H9 (cell line): Measurements from ENCODE around the gene CREB1. TPM values are rescaled to one million over a fixed set of nuclear protein-coding genes. Genes with fewer than 3 reads are reported as not detected.

ENCODE experiments used
- DNase-seq: peaks from one replicate; pipeline ENCODE4 v3.0.0-alpha.2; 2017
- H2AFZ ChIP-seq: one replicate; pipeline ENCODE4 v1.6.1; 2013; ENCODE audit warnings: mild to moderate bottlenecking, low read length, control low read depth, moderate library complexity
- H2AK5ac ChIP-seq: 2 replicates; pipeline ENCODE4 v1.6.1; 2013; ENCODE audit warnings: low read length, control low read depth, mixed read lengths; ENCODE audit not compliant: insufficient read length
- H2BK120ac ChIP-seq: one replicate; pipeline ENCODE4 v1.6.1; 2013; ENCODE audit warnings: low read depth, mild to moderate bottlenecking, low read length, control low read depth, inconsistent platforms; ENCODE audit not compliant: poor library complexity, severe bottlenecking
- H2BK12ac ChIP-seq: 2 replicates; pipeline ENCODE4 v1.6.1; 2013; ENCODE audit warnings: low read length, control low read depth, mixed read lengths, low read depth; ENCODE audit not compliant: insufficient read length
- H2BK15ac ChIP-seq: 2 replicates; pipeline ENCODE4 v1.6.1; 2013; ENCODE audit warnings: low read depth, low read length, control low read depth
- H2BK20ac ChIP-seq: one replicate; pipeline ENCODE4 v1.6.1; 2013; ENCODE audit warnings: low read depth, mild to moderate bottlenecking, low read length, control low read depth, inconsistent platforms; ENCODE audit not compliant: poor library complexity, severe bottlenecking
- H2BK5ac ChIP-seq: 2 replicates; pipeline ENCODE4 v1.6.1; 2013; ENCODE audit warnings: low read length, control low read depth, mixed read lengths; ENCODE audit not compliant: insufficient read length
- H3K14ac ChIP-seq: 2 replicates; pipeline ENCODE4 v1.6.1; 2013; ENCODE audit warnings: low read length, control low read depth; ENCODE audit not compliant: insufficient read depth
- H3K18ac ChIP-seq: 2 replicates; pipeline ENCODE4 v1.6.1; 2013; ENCODE audit warnings: low read depth, mild to moderate bottlenecking, mixed read lengths, low read length, control low read depth; ENCODE audit not compliant: insufficient read length
- H3K23ac ChIP-seq: 2 replicates; pipeline ENCODE4 v1.6.1; 2013; ENCODE audit warnings: low read length, control low read depth, mixed read lengths, low read depth; ENCODE audit not compliant: insufficient read length
- H3K23me2 ChIP-seq: 2 replicates; pipeline ENCODE4 v1.6.1; 2013; ENCODE audit warnings: low read depth, mild to moderate bottlenecking, mixed read lengths, low read length, control low read depth; ENCODE audit not compliant: insufficient read length, poor library complexity, severe bottlenecking
- H3K27ac ChIP-seq: 2 replicates; pipeline ENCODE4 v1.5.1; 2013; ENCODE audit warnings: low read length, control low read depth, mixed read lengths, low read depth; ENCODE audit not compliant: insufficient read length
- H3K27me3 ChIP-seq: 2 replicates; pipeline ENCODE4 v1.6.1; 2013; ENCODE audit warnings: low read length, control low read depth, inconsistent platforms; ENCODE audit not compliant: insufficient read depth
- H3K4ac ChIP-seq: 2 replicates; pipeline ENCODE4 v1.6.1; 2013; ENCODE audit warnings: low read depth, mild to moderate bottlenecking, control low read depth, inconsistent platforms, low read length, moderate library complexity
- H3K4me1 ChIP-seq: 2 replicates; pipeline ENCODE4 v1.6.1; 2013; ENCODE audit warnings: low read length, control low read depth, inconsistent platforms; ENCODE audit not compliant: insufficient read depth
- H3K4me2 ChIP-seq: 2 replicates; pipeline ENCODE4 v1.6.1; 2013; ENCODE audit warnings: low read length, control low read depth, mixed read lengths; ENCODE audit not compliant: insufficient read length, insufficient read depth
- H3K56ac ChIP-seq: 2 replicates; pipeline ENCODE4 v1.6.1; 2013; ENCODE audit warnings: low read depth, mild to moderate bottlenecking, mixed read lengths, low read length, control low read depth; ENCODE audit not compliant: insufficient read length
- H3K79me1 ChIP-seq: 2 replicates; pipeline ENCODE4 v1.6.1; 2013; ENCODE audit warnings: low read depth, mild to moderate bottlenecking, moderate library complexity, low read length, control low read depth, inconsistent platforms; ENCODE audit not compliant: insufficient read depth, poor library complexity, severe bottlenecking
- H3K79me2 ChIP-seq: 2 replicates; pipeline ENCODE4 v1.6.1; 2013; ENCODE audit warnings: low read length, control low read depth, inconsistent platforms; ENCODE audit not compliant: insufficient read depth
- H3K9ac ChIP-seq: 2 replicates; pipeline ENCODE4 v1.6.1; 2013; ENCODE audit warnings: low read length, control low read depth, mixed read lengths; ENCODE audit not compliant: insufficient read length; ENCODE audit errors: extremely low read depth
- H3K9me3 ChIP-seq: one replicate; pipeline ENCODE4 v1.6.1; 2013; ENCODE audit warnings: low read depth, low read length, inconsistent platforms; ENCODE audit not compliant: control insufficient read depth
- H3T11ph ChIP-seq: one replicate; pipeline ENCODE4 v1.6.1; 2013; ENCODE audit warnings: mild to moderate bottlenecking, low read length, control low read depth, inconsistent platforms
- H4K20me1 ChIP-seq: one replicate; pipeline ENCODE4 v1.6.1; 2013; ENCODE audit not compliant: control insufficient read depth, insufficient read length, insufficient read depth
- H4K5ac ChIP-seq: 2 replicates; pipeline ENCODE4 v1.6.1; 2013; ENCODE audit warnings: low read depth, mild to moderate bottlenecking, mixed read lengths, low read length, control low read depth; ENCODE audit not compliant: insufficient read length
- H4K8ac ChIP-seq: replicated peaks from 2 replicates; pipeline ENCODE4 v1.6.1; 2013; ENCODE audit warnings: low read length, control low read depth, mixed read lengths, low read depth; ENCODE audit not compliant: insufficient read length
- H4K91ac ChIP-seq: 2 replicates; pipeline ENCODE4 v1.6.1; 2013; ENCODE audit warnings: low read depth, mild to moderate bottlenecking, moderate library complexity, mixed read lengths, low read length, control low read depth; ENCODE audit not compliant: insufficient read length
- H3K27ac Mint-ChIP-seq, 3 experiments: 2 replicates in 2 of 3; 3 replicates in 1 of 3; pipeline ENCODE4 v1.8.0; 2020 to 2021; ENCODE audit warnings: mixed read lengths in 3 of 3, mild to moderate bottlenecking in 1 of 3, moderate library complexity in 1 of 3
- H3K27me3 Mint-ChIP-seq: 2 replicates; pipeline ENCODE4 v1.8.0; 2021; ENCODE audit warnings: low read depth, mild to moderate bottlenecking, moderate library complexity, mixed read lengths
- H3K36me3 Mint-ChIP-seq, 3 experiments: 2 replicates in 2 of 3; 3 replicates in 1 of 3; pipeline ENCODE4 v1.8.0; 2020 to 2021; ENCODE audit warnings: low read depth in 3 of 3, mixed read lengths in 3 of 3; ENCODE audit not compliant: insufficient read depth in 1 of 3
- H3K4me1 Mint-ChIP-seq, 2 experiments: 2 replicates each; pipeline ENCODE4 v1.8.0; 2020; ENCODE audit warnings: mixed read lengths in 2 of 2
- H3K4me3 Mint-ChIP-seq, 2 experiments: 2 replicates in 1 of 2; 3 replicates in 1 of 2; pipeline ENCODE4 v1.8.0; 2020 to 2021; ENCODE audit warnings: mild to moderate bottlenecking in 2 of 2, mixed read lengths in 2 of 2, moderate library complexity in 1 of 2
- H3K9me3 Mint-ChIP-seq, 2 experiments: 2 replicates in 1 of 2; 3 replicates in 1 of 2; pipeline ENCODE4 v1.8.0; 2020; ENCODE audit warnings: mild to moderate bottlenecking in 2 of 2, mixed read lengths in 2 of 2, moderate library complexity in 1 of 2
- WGBS: extraction: QIAGEN DNeasy Blood & Tissue Kit; methylation state at CpG from one replicate; pipeline ENCODE4 v1.1.7; 2013; ENCODE audit warnings: missing lambda C conversion rate, low lambda C conversion rate, mixed read lengths; ENCODE audit not compliant: insufficient read length; ENCODE audit errors: extremely low coverage; 5-methylcytosine and 5-hydroxymethylcytosine counted together
- total RNA-seq: library from RNA; stranded (reverse); gene quantifications from 2 replicates; pipeline ENCODE4 v1.2.1, GENCODE V29; 2021
- TF ChIP-seq, protein P1 (sequence below): fragments of 200-600 bp; sonication (generic); conservative IDR thresholded peaks from 3 replicates; pipeline ENCODE4 v1.8.0; 2021; ENCODE audit warnings: antibody characterized with exemption, mild to moderate bottlenecking

Gene CREB1
- total RNA-seq, 1 experiment from 2014 or later = 103 TPM

DNA sequence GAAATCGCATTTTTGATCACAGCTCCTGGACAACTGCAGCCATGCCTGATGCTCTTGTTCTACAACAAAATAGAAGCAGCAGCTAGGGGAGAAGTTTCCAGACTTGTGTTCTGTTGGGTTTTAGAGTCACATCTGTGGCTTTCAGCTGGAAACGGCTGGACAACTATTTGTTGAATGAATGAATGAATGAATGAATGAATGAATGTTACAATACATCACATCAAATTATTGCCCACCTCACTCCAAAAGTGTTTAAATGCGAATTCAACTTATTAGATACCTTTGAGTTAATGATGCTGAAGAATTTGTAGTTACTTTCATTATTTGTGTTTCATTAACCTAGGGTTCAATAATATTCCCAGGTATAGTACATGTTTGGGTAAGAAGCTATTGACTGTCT is 103.9 kb downstream of the CREB1 start:
- Histone ChIP-seq H2BK120ac (no peak overlapping the region), H4K5ac (no peak overlapping the region), H2BK20ac (no peak overlapping the region), H2AK5ac (no peak overlapping the region), H4K8ac (no peak overlapping the region), H3K9ac (no peak overlapping the region), H3T11ph (no peak overlapping the region), H3K4me1 (no peaks in the 10 kb centered on the region), H3K79me2 (no peaks in the 10 kb centered on the region), H4K20me1 (no peaks in the 10 kb centered on the region), H3K23me2 (no peaks in the 10 kb centered on the region), H3K4me2 (no peak overlapping the region), H2BK5ac (no peak overlapping the region), H3K18ac (no peak overlapping the region), H3K27me3 (no peaks in the 10 kb centered on the region), H3K23ac (no peak overlapping the region), H3K27ac (no peak overlapping the region), H2AFZ (no peak overlapping the region), H3K14ac (no peak overlapping the region), H3K79me1 (no peaks in the 10 kb centered on the region), H3K4ac (no peak overlapping the region), H2BK15ac (no peak overlapping the region), H3K9me3 (no peaks in the 10 kb centered on the region), H3K56ac (no peak overlapping the region), H4K91ac (no peak overlapping the region), H2BK12ac (no peak overlapping the region)
- Mint-ChIP-seq H3K27me3 (no peaks in the 10 kb centered on the region), H3K9me3 (no peaks in the 10 kb centered on the region), H3K36me3 (no peaks in the 10 kb centered on the region), H3K4me1 (peaks cover 4 to 17% of the 10 kb centered on the region in 2 experiments), H3K27ac (no peak overlapping the region), H3K4me3 (no peak overlapping the region)
- WGBS = no CpG with 5 or more reads among the region's 3 CpGs
- TF ChIP-seq, protein P1, sequence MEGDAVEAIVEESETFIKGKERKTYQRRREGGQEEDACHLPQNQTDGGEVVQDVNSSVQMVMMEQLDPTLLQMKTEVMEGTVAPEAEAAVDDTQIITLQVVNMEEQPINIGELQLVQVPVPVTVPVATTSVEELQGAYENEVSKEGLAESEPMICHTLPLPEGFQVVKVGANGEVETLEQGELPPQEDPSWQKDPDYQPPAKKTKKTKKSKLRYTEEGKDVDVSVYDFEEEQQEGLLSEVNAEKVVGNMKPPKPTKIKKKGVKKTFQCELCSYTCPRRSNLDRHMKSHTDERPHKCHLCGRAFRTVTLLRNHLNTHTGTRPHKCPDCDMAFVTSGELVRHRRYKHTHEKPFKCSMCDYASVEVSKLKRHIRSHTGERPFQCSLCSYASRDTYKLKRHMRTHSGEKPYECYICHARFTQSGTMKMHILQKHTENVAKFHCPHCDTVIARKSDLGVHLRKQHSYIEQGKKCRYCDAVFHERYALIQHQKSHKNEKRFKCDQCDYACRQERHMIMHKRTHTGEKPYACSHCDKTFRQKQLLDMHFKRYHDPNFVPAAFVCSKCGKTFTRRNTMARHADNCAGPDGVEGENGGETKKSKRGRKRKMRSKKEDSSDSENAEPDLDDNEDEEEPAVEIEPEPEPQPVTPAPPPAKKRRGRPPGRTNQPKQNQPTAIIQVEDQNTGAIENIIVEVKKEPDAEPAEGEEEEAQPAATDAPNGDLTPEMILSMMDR = no peak
- DNase-seq = no peak
